OCI-LY3 (cell line): ENCODE measurements around the gene CDK15.

Experiments
- EZH2phosphoT487 ChIP-seq: fragments of 200-600 bp; shearing (Covaris generic); IDR thresholded peaks from 2 replicates; pipeline ENCODE4 v1.6.1; 2018; ENCODE audit warnings: antibody characterized with exemption, mixed run types, low read depth
- TF ChIP-seq, protein P1 (sequence below): fragments of 200-600, 300-600 bp; sonication (generic); IDR thresholded peaks from 2 replicates; pipeline ENCODE4 v1.5.1; 2014; ENCODE audit warnings: antibody characterized with exemption, low read length, low read depth

- TF ChIP-seq, protein P1, sequence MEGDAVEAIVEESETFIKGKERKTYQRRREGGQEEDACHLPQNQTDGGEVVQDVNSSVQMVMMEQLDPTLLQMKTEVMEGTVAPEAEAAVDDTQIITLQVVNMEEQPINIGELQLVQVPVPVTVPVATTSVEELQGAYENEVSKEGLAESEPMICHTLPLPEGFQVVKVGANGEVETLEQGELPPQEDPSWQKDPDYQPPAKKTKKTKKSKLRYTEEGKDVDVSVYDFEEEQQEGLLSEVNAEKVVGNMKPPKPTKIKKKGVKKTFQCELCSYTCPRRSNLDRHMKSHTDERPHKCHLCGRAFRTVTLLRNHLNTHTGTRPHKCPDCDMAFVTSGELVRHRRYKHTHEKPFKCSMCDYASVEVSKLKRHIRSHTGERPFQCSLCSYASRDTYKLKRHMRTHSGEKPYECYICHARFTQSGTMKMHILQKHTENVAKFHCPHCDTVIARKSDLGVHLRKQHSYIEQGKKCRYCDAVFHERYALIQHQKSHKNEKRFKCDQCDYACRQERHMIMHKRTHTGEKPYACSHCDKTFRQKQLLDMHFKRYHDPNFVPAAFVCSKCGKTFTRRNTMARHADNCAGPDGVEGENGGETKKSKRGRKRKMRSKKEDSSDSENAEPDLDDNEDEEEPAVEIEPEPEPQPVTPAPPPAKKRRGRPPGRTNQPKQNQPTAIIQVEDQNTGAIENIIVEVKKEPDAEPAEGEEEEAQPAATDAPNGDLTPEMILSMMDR: no peak
- no peak for TF ChIP-seq EZH2phosphoT487
Observed at GRCh38 chr2:201913201-201913600, 106.9 kb downstream of the CDK15 start.
